Fibroblast of skin of right quadriceps (primary cell): ENCODE measurements around the gene ADAMTS1.
"Not testable (repeated sequence)": the region's sequence is repeated elsewhere in the genome, so short reads cannot be mapped to it uniquely, and the experiment has no call there.

Experiments used
- DNase-seq: peaks from one replicate; pipeline ENCODE4 v3.0.0-alpha.2; 2013

The ADAMTS1 gene

GRCh38 chr21:26845066-26845758 lies at the start of gene ADAMTS1:
Gene ADAMTS1 (minus strand): TSS chr21:26845409. CDS start chr21:26844954, 455 bp downstream.
- DNase-seq: peak; percentile 92

GRCh38 chr21:26892151-26892550 lies 46.9 kb upstream of the ADAMTS1 start:
- no peak for DNase-seq

GRCh38 chr21:26888931-26889330 lies 43.7 kb upstream of the ADAMTS1 start:
- no peak for DNase-seq

GRCh38 chr21:26888256-26888655 lies 43.0 kb upstream of the ADAMTS1 start:
- DNase-seq: peak; percentile 65

- DNase-seq: no peak
Measured at GRCh38 chr21:26887251-26887650, 42.0 kb upstream of the ADAMTS1 start.

- DNase-seq: no peak
Measured at GRCh38 chr21:26884436-26884835, 39.2 kb upstream of the ADAMTS1 start.

- no peak for DNase-seq
Measured at GRCh38 chr21:26883768-26884167, 38.6 kb upstream of the ADAMTS1 start.

GRCh38 chr21:26881504-26882228 lies 36.5 kb upstream of the ADAMTS1 start:
- DNase-seq: peak; percentile 32

- DNase-seq: peak; percentile 10
Measured at GRCh38 chr21:26877018-26877417, 31.8 kb upstream of the ADAMTS1 start.

- DNase-seq: no peak
Measured at GRCh38 chr21:26874347-26874746, 29.1 kb upstream of the ADAMTS1 start.

GRCh38 chr21:26865857-26866256 lies 20.6 kb upstream of the ADAMTS1 start:
- DNase-seq: no peak

GRCh38 chr21:26856871-26857350 lies 11.7 kb upstream of the ADAMTS1 start:
- not testable (repeated sequence) for DNase-seq

GRCh38 chr21:26854695-26855094 lies 9.5 kb upstream of the ADAMTS1 start:
- not testable (repeated sequence) for DNase-seq

- DNase-seq: no peak
Measured at GRCh38 chr21:26852423-26852822, 7.2 kb upstream of the ADAMTS1 start.

GRCh38 chr21:26851109-26851944 lies 6.1 kb upstream of the ADAMTS1 start:
- no peak for DNase-seq

GRCh38 chr21:26850116-26850643 lies 5.0 kb upstream of the ADAMTS1 start:
- peak; percentile 60 for DNase-seq

GRCh38 chr21:26849428-26850115 lies 4.4 kb upstream of the ADAMTS1 start:
- peak; percentile 72 for DNase-seq

GRCh38 chr21:26847921-26848320 lies 2.7 kb upstream of the ADAMTS1 start:
- no peak for DNase-seq

GRCh38 chr21:26847002-26847401 lies 1.8 kb upstream of the ADAMTS1 start:
- no peak for DNase-seq

GRCh38 chr21:26846036-26846931 lies 1.1 kb upstream of the ADAMTS1 start:
- DNase-seq: peak; percentile 76

GRCh38 chr21:26845759-26846035 lies 488 bp upstream of the ADAMTS1 start:
- no peak for DNase-seq
